PC-9 (cell line): Measurements from ENCODE around the gene ZMYM2. TPM values are rescaled to one million over a fixed set of nuclear protein-coding genes. Genes with fewer than 3 reads are reported as not detected.

Experiments used
- BruUV-seq: library from RNA; stranded (reverse); fragments of 400-500 nt; replicated peaks from 2 replicates; lab custom pipeline; 2021; lab: Mats Ljungman, UMichigan
- CTCF ChIA-PET: fragments of 300-600 bp; sonication (Branson Sonifier 250); formaldehyde crosslinking; loops from one replicate; lab custom pipeline; 2022; ENCODE audit warnings: antibody characterized with exemption; lab: Charles Lee
- POLR2A ChIA-PET: fragments of 300-600 bp; sonication (Branson Sonifier 250); formaldehyde crosslinking; loops from one replicate; lab custom pipeline; 2022; ENCODE audit warnings: antibody characterized with exemption; ENCODE audit not compliant: unreplicated experiment; lab: Charles Lee
- DNase-seq, 2 experiments: peaks; one replicate each; pipeline versions ENCODE4 v3.0.0 to v3.0.0-alpha.2; 2015 to 2022; ENCODE audit warnings: mixed read lengths in 1 of 2
- H2AFZ ChIP-seq: fragments of 200-600 bp; sonication (generic); 2 replicates; pipeline ENCODE4 v1.8.1; 2017; ENCODE audit warnings: antibody characterized with exemption
- H3F3A ChIP-seq: fragments of 200-600 bp; sonication (generic); 2 replicates; pipeline ENCODE4 v1.8.1; 2017; ENCODE audit warnings: antibody characterized with exemption, mild to moderate bottlenecking, low read depth; ENCODE audit not compliant: insufficient read depth
- H3K27ac ChIP-seq: fragments of 200-600 bp; sonication (generic); 2 replicates; pipeline ENCODE4 v1.6.1; 2016; ENCODE audit warnings: mixed run types
- H3K27me3 ChIP-seq: fragments of 200-600 bp; sonication (generic); 2 replicates; pipeline ENCODE4 v1.6.1; 2016; ENCODE audit warnings: low read depth, mixed run types; ENCODE audit not compliant: insufficient read depth
- H3K36me3 ChIP-seq: fragments of 200-600 bp; sonication (generic); 2 replicates; pipeline ENCODE4 v1.6.1; 2016; ENCODE audit warnings: low read depth, mixed run types
- H3K4me1 ChIP-seq: fragments of 200-600 bp; sonication (generic); replicated peaks from 2 replicates; pipeline ENCODE4 v1.6.1; 2016; ENCODE audit warnings: mixed run types; ENCODE audit not compliant: insufficient read depth
- H3K4me2 ChIP-seq: fragments of 200-600 bp; sonication (generic); 2 replicates; pipeline ENCODE4 v1.6.1; 2017; ENCODE audit warnings: mixed run types
- H3K4me3 ChIP-seq: fragments of 200-600 bp; sonication (generic); 2 replicates; pipeline ENCODE4 v1.6.1; 2016; ENCODE audit warnings: mixed run types
- H3K79me2 ChIP-seq: fragments of 200-600 bp; sonication (generic); 2 replicates; pipeline ENCODE4 v1.6.1; 2017; ENCODE audit warnings: low read depth, mixed run types
- H3K9me2 ChIP-seq: fragments of 200-600 bp; sonication (generic); 2 replicates; pipeline ENCODE4 v1.8.1; 2017; ENCODE audit warnings: mild to moderate bottlenecking; ENCODE audit not compliant: insufficient read depth
- H3K9me3 ChIP-seq: fragments of 200-600 bp; sonication (generic); 2 replicates; pipeline ENCODE4 v1.8.1; 2016; ENCODE audit warnings: low read depth; ENCODE audit not compliant: insufficient read depth
- H4K20me1 ChIP-seq: fragments of 200-600 bp; sonication (generic); 2 replicates; pipeline ENCODE4 v1.8.1; 2017; ENCODE audit not compliant: insufficient read depth
- CTCF ChIP-seq: fragments of 200-600 bp; sonication (generic); conservative IDR thresholded peaks from 2 replicates; pipeline ENCODE4 v1.6.1; 2017; ENCODE audit warnings: mixed run types, antibody characterized with exemption, mild to moderate bottlenecking, moderate library complexity
- EZH2 ChIP-seq: fragments of 200-600 bp; sonication (generic); IDR thresholded peaks from 2 replicates; pipeline ENCODE4 v1.8.0; 2017; ENCODE audit warnings: antibody characterized with exemption, low read depth
- intact Hi-C: fragments of 100-400 bp; cut with micrococcal nuclease; formaldehyde crosslinking; loops from one replicate; pipeline ENCODE4 v1.10.0; 2022; ENCODE audit not compliant: unreplicated experiment
- total RNA-seq: library from RNA; stranded (reverse); gene quantifications from 2 replicates; pipeline ENCODE4 v1.2.3, GENCODE V29; 2021

ZMYM2 gene
- total RNA-seq, 1 experiment from 2014 or later, result 55.1 TPM

GRCh38 chr13:20128459-20128931 lies 170.0 kb downstream of the ZMYM2 start:
- Histone ChIP-seq H3K9me3 (no peaks in the 10 kb centered on the region), H2AFZ (peak overlapping the region; percentile 99), H3K79me2 (no peaks in the 10 kb centered on the region), H3K27me3 (no peaks in the 10 kb centered on the region), H3F3A (peaks cover 7% of the 10 kb centered on the region; the same call in 1 of the 2 replicates), H3K4me3 (peak overlapping the region; percentile 72), H3K4me2 (peak overlapping the region; percentile 98), H3K4me1 (0 out of 2 replicates have a peak, but pooled peaks cover 10% of the 10 kb centered on the region), H3K27ac (peak overlapping the region; percentile 65; the same call in 1 of the 2 replicates), H4K20me1 (no peaks in the 10 kb centered on the region), H3K9me2 (no peaks in the 10 kb centered on the region), H3K36me3 (no peaks in the 10 kb centered on the region)
- ChIA-PET CTCF (interaction anchor here (0.7 kb wide), 1 partner anchor 57 kb away, joined by 7 read pairs; no protein-coding TSS in a partner anchor), POLR2A (interaction anchor here (0.6 kb wide), 1 partner anchor 43 kb away, joined by 3 read pairs; no protein-coding TSS in a partner anchor)
- TF ChIP-seq EZH2 (no peak), CTCF (peak; percentile 49)
- peak in 1 of 2 experiments; percentile 17 for DNase-seq
- intact Hi-C loops, result loop anchor here (5.0 to 10.0 kb wide), 2 partner anchors 34 to 524 kb away; partner anchors contain the start of gene GJA3
- BruUV-seq, result no TSS peak

- CTCF ChIA-PET, result no interaction called here
- BruUV-seq, result no TSS peak
Observed at GRCh38 chr13:20129076-20129475, 170.5 kb downstream of the ZMYM2 start.

GRCh38 chr13:20130012-20130411 lies 171.5 kb downstream of the ZMYM2 start:
- no TSS peak for BruUV-seq
- Histone ChIP-seq H3K9me2 (no peaks in the 10 kb centered on the region), H3K4me1 (0 out of 2 replicates have a peak, but pooled peaks cover 4% of the 10 kb centered on the region), H3K9me3 (no peaks in the 10 kb centered on the region), H3K79me2 (no peaks in the 10 kb centered on the region), H4K20me1 (no peaks in the 10 kb centered on the region), H3K4me3 (no peak overlapping the region), H3F3A (peaks cover 7% of the 10 kb centered on the region; the same call in 1 of the 2 replicates), H3K36me3 (no peaks in the 10 kb centered on the region), H3K27me3 (no peaks in the 10 kb centered on the region), H2AFZ (no peak overlapping the region), H3K27ac (no peak overlapping the region), H3K4me2 (no peak overlapping the region)
- POLR2A ChIA-PET, result no interaction called here
- intact Hi-C loops, result no loop called here
- CTCF ChIA-PET, result no interaction called here
- no peak for TF ChIP-seq CTCF
- TF ChIP-seq EZH2, result no peak
- DNase-seq, result no peak

More at GRCh38 chr13:20129076-20129475, 170.5 kb downstream of the ZMYM2 start:
- H3K4me3 ChIP-seq, result peak overlapping the region; percentile 72; the same call in 1 of the 2 replicates
- intact Hi-C loops, result loop anchor here (5.0 to 10.0 kb wide), 2 partner anchors 33 to 524 kb away; partner anchors contain the start of gene GJA3
- peak overlapping the region; percentile 99 for H2AFZ ChIP-seq
- no peaks in the 10 kb centered on the region for H3K36me3 ChIP-seq
- no peaks in the 10 kb centered on the region for H3K79me2 ChIP-seq
- peak overlapping the region; percentile 98 for H3K4me2 ChIP-seq
- POLR2A ChIA-PET, result no interaction called here
- no peak for DNase-seq
- peaks cover 7% of the 10 kb centered on the region; the same call in 1 of the 2 replicates for H3F3A ChIP-seq
- H3K9me3 ChIP-seq, result no peaks in the 10 kb centered on the region
- 0 out of 2 replicates have a peak, but pooled peaks cover 10% of the 10 kb centered on the region for H3K4me1 ChIP-seq
- TF ChIP-seq CTCF (no peak), EZH2 (no peak)
- H3K9me2 ChIP-seq, result no peaks in the 10 kb centered on the region
- H4K20me1 ChIP-seq, result no peaks in the 10 kb centered on the region
- H3K27me3 ChIP-seq, result no peaks in the 10 kb centered on the region
- H3K27ac ChIP-seq, result no peak overlapping the region
